DMS79 treated with DMSO at 0.1 percent for 48 hours (cell line): ENCODE data around the gene NPC1.
"Not testable (repeated sequence)": the region's sequence is repeated elsewhere in the genome, so short reads cannot be mapped to it uniquely, and the experiment has no call there.

ENCODE experiments used
- DNase-seq: peaks from one replicate; lab custom pipeline; 2025; lab: John Stamatoyannopoulos, UW

Gene NPC1

GRCh38 chr18:23586249-23587196 lies at the start of gene NPC1:
TSS of gene NPC1 (minus strand) at chr18:23586506. CDS start at chr18:23586343, 163 bp downstream.
- peak; percentile 78 for DNase-seq

GRCh38 chr18:23636071-23636399 lies 49.7 kb upstream of the NPC1 start:
- DNase-seq: no peak

GRCh38 chr18:23635283-23636070 lies 49.2 kb upstream of the NPC1 start:
- peak; percentile 10 for DNase-seq

GRCh38 chr18:23634692-23635091 lies 48.4 kb upstream of the NPC1 start:
- DNase-seq: no peak

DNA sequence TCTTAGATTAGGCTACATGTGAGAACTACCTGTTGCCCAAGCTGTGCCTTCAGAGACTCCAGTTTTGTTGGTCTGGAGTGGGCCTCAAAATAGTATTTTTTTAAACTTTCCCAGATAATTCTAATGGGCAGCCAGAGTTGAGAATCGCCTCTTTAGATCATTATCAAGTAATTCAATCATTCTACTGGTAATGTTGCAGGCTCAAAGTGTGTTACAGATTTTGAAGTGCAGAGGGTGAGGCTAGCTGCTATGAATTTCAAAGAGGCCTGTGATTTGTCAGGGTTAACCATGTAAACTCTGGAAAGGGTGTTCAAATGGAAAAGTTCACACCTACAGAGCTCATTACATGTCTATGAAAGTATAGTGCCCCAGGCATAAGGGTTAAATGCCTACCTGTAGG lies 46.3 kb upstream of the NPC1 start:
- DNase-seq: no peak

- no peak for DNase-seq
These were observed 45.4 kb upstream of the NPC1 start for GRCh38 chr18:23631746-23632145.

DNA sequence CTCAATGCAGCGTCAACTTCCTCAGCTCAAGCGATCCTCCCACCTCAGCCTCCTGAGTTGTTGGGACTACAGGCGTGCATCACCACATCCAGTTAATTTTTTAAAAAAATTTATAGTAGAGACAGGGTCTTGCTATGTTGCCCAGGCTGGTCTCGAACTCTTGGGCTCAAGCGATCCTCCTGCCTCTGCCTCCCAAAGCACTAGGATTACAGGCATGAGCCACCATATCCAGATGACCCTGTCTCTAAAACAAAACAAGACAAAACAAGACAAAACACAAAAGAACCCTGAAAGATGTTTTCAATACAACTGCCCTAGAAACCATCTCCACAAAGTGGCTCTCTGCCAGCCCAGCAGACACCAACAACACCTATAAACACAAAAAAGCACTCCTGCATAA lies 45.0 kb upstream of the NPC1 start:
- DNase-seq: no peak

DNA sequence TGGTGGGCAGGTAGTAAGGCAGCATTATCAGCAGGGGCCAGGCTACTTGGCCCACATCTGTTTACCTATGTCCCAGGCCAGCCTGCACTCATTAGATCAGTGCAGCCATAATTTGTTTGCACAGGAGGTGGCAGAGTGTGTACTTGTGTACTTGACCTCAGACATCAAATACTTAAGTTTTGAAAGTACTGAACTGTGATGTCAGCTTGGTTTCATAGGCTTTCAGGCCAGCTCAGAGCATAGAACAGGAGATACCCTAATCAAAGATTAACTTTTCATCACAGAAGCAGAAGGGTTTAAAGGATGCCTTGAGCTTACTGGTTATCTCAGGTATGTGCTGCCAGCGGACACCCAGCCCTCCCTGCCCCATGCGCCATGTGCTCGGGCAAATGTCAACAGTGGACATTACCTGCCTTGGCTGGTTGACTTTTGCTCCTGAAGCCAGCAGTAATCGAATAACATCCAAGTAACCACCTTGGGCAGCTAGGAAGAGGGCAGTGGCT lies 43.2 kb upstream of the NPC1 start:
- peak; percentile 60 for DNase-seq

- DNase-seq: no peak
These were observed 41.7 kb upstream of the NPC1 start for GRCh38 chr18:23627970-23628369.

- DNase-seq: peak; percentile 63
These were observed 41.0 kb upstream of the NPC1 start for GRCh38 chr18:23627321-23627720.

DNA sequence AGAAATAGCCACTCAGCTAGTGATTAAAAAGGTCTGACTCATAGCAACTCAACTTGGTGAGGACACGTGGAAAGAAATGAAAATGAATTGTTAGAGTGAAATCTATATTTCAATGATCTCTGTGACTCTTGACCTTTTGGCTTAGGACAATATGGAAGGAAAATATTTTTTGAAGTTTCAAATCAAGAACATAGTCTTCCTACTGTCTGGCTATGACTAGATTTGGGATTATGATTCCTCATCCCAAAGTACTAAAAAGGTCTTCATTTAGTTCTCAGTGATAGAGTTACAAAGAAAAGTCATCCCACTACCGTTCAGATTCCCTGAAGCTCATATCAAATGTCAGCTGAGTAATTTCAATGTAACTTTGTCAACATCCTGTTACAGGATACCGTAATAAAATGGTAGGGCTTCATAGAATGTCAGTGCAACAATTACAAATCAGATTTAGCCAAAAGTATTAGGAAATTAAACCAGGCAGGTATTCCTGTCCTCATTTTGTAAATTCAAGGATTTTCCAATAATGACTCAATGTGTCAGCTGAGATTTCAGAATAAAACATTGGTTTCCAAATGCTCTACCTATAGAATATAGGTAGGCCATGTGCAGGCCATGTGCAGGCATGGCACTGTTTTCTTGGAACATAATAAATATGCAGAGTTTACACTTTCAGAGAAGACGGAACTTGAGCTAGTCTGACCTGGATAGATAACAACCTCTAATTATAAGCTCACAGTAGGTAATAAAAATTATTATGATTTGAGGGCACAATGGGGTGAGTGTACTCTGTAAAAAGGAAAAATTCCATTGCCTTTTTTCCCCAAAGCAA lies 40.4 kb upstream of the NPC1 start:
- no peak for DNase-seq

- DNase-seq: no peak
These were observed 36.7 kb upstream of the NPC1 start for GRCh38 chr18:23623040-23623439.

GRCh38 chr18:23619388-23619881 lies 33.1 kb upstream of the NPC1 start:
- no peak for DNase-seq

- DNase-seq: no peak
These were observed 32.6 kb upstream of the NPC1 start for GRCh38 chr18:23618862-23619387.

DNA sequence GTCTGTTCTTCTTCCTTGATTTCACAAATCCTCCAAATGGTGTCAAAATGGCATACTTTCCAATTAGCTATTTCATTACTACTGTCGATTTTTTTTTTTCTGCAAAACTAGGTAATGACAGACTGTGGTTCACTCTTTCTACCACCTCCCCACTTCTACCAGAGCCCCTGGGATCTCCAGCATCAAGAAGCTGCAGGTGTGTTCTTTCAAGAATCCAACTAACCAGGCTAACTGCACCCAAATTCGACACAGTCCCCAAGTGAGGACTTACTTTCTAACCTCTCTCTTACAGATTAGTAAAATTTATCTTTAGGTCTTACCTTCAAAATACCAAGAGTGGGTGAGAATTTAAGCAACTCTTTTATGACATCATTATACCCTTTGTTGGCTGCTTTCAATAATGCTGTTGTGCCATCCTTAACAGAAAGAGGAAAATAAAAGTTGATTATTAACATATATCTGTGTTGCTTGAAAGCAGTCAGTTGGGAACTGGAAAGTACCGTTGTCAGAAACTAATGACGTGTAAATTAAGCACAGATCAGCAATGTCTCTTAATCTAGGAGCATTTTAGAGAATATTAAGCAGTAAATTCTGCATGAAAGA lies 31.2 kb upstream of the NPC1 start:
- no peak for DNase-seq

- no peak for DNase-seq
These were observed 30.0 kb upstream of the NPC1 start for GRCh38 chr18:23616258-23616657.

DNA sequence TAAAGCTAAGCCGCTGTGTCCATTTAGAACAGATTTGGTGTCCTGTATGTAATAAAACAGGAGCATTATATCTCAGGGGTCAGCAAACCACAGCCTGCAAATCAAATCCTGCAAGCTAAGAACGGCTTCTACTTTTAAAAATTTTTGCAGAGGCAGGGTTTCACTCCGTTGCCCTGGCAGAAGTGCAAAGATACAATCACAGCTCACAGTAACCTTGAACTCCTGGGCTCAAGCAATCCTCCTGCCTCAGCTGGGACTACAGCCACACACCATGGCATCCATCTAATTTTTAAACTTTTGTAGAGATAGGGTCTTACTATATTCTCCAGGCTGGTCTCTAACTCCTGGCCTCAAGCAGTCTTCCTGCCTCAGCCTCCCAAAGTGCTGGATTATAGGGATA lies 28.6 kb upstream of the NPC1 start:
- DNase-seq: no peak

- no peak for DNase-seq
These were observed 28.1 kb upstream of the NPC1 start for GRCh38 chr18:23614413-23614812.

DNA sequence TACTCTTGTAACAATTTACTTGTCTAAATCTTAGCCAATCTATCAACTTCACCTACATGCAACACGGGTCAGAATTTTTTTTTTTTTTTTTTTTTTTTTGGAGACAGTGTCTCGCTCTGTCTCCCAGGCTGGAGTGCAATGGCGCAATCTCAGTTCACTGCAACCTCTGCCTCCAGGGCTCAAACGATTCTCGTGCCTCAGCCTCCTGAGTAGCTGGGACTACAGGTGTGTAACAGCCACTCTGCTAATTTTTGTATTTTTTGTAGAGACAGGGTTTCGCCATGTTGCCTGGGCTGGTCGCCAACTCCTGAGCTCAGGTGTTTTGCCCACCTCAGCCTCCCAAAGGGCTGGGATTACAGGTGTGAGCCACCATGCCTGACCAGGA lies 26.8 kb upstream of the NPC1 start:
- DNase-seq: not testable (repeated sequence)

- DNase-seq: no peak
These were observed 26.3 kb upstream of the NPC1 start for GRCh38 chr18:23612434-23613090.
